ENCODE measurements around the gene DDX59.

DNA sequence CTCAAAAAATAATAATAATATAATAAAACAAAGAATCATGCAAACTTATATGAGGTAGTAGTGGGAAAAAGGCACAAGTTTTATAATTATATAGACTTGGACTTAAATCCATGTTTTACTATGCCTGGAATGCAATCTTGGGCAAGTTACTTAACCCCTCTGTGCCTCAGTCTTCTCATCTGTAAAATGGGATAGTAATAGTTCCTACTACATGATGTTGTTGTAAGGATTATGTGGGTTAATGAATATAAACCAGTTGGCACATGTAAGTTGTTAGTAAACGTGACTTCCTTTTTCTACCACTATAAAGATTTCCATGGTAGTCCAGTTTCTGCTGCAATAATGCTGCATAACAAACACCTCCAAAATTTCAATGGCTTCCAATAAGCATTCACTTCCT is 38.3 kb downstream of the DDX59 start:
- TF ChIP-seq POLR2A (IDR thresholded peaks at IDR 0.05; ENCODE audit: low read length) (no peak), GATA1 (IDR thresholded peaks at IDR 0.05; ENCODE audit: low read depth, low read length) (no peak)

Measured in erythroblast (primary cell).